ENCODE results near the gene AXIN1.
"Not testable (repeated sequence)": the region's sequence is repeated elsewhere in the genome, so short reads cannot be mapped to it uniquely, and the experiment has no call there.

Gene AXIN1, protein sequence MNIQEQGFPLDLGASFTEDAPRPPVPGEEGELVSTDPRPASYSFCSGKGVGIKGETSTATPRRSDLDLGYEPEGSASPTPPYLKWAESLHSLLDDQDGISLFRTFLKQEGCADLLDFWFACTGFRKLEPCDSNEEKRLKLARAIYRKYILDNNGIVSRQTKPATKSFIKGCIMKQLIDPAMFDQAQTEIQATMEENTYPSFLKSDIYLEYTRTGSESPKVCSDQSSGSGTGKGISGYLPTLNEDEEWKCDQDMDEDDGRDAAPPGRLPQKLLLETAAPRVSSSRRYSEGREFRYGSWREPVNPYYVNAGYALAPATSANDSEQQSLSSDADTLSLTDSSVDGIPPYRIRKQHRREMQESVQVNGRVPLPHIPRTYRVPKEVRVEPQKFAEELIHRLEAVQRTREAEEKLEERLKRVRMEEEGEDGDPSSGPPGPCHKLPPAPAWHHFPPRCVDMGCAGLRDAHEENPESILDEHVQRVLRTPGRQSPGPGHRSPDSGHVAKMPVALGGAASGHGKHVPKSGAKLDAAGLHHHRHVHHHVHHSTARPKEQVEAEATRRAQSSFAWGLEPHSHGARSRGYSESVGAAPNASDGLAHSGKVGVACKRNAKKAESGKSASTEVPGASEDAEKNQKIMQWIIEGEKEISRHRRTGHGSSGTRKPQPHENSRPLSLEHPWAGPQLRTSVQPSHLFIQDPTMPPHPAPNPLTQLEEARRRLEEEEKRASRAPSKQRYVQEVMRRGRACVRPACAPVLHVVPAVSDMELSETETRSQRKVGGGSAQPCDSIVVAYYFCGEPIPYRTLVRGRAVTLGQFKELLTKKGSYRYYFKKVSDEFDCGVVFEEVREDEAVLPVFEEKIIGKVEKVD

DNA sequence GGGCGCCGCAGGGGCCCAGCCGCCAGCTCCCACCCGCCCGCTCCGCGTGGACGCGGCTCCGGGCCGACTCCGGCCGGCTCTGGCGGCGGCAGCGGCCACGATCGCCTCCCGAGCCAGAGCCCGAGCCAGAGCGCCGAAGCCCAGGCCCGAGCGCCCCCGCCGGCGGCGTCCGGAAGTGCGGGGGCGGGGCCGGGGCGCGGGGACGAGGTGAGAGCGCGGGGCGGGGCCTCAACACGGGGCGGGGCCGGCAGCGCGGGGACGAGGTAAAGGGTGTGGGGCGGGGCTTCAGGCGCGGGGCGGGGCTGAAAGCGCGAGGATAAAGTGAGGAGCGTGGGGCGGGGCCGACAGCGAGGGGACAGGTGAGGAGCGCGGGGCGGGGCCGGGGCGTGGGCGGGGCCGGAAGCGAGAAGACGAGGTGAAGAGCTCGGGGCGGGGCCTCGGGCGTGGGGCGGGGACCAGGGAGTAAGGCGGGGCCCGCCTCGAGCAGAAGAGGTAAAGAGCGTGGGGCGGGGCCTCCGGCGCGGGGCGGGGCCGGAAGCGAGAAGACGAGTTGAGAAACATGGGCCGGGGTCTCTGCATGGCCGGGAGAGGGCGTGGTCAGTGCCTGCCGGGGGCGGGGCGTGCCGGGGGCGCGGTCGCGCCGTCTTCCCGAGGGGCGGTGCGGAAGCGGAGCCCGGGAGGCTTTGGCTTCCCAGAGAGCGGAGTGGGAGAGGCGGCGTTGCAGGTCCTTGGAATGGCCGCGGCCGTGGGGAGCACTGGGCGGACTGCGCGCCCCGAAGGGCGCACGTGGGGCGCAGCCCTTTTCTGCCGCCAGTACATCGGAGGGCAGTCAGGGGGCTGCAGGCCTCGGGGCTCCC, at the start of gene AXIN1:
AXIN1 (minus strand) TSS at position 177 of the 857 bp plus-strand sequence. CDS start 5,698 bp downstream, outside the sequence.
- DNase-seq (ENCODE audit: low spot score): peak; percentile 100

DNA sequence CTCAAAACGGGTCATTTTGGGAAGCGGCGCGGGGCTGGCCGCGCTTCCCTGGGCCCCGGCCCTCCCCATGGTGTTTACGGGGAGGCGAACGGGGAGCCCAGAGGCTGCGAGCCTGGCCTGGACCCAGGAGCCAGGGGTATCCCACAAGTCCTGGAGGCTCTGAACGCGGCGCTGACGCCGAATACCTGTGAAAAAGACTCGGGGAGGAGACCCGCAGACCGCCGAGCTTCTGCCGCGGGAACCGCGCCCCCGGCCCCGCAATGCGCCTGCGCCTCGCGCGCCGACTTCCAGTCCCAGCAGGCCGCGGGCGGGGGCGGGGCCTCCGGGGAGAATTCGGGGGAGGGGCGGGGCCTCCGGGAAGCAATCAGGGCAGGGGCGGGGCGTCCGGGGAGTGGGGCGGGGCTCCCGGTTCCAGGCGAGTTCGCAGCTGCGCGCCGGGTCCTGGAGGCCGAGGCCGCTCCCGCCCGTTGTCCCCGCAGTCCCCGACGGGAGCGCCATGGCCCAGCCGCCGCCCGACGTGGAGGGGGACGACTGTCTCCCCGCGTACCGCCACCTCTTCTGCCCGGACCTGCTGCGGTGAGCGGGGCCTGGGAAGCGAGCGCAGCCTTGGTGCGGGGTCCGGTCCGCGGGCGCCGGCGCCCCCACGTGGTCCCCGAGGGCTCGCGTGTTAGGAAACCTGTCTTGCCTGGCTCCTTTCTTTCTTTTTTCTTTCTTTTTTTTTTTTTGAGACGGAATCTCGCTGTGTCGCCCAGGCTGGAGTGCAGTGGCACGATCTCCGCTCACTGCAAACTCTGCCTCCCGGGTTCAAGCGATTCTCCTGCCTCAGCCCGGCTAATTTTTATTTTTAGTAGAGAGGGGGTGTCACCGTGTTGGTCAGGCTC, 49.2 kb upstream of the AXIN1 start, which contains the start of gene DECR2:
DECR2 (plus strand) TSS at position 418 of the 881 bp plus-strand sequence; CDS start at position 497, 79 bp downstream.
- DNase-seq (ENCODE audit: low spot score): peak; percentile 99

DNA sequence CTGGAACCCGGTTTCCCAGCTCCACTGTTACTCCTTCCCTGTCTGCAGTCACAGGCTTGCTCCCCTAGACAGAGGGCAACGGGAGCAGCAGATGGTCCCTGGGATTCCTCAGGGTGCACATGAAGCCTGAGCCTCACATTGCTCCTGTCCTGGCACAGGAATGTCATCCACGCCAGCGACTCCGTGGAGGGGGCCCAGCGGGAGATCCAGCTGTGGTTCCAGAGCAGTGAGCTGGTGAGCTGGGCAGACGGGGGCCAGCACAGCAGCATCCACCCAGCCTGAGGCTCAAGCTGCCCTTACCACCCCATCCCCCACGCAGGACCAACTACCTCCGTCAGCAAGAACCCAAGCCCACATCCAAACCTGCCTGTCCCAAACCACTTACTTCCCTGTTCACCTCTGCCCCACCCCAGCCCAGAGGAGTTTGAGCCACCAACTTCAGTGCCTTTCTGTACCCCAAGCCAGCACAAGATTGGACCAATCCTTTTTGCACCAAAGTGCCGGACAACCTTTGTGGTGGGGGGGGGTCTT, 47.6 kb upstream of the AXIN1 start:
- DNase-seq (ENCODE audit: low spot score): peak; percentile 48

DNA sequence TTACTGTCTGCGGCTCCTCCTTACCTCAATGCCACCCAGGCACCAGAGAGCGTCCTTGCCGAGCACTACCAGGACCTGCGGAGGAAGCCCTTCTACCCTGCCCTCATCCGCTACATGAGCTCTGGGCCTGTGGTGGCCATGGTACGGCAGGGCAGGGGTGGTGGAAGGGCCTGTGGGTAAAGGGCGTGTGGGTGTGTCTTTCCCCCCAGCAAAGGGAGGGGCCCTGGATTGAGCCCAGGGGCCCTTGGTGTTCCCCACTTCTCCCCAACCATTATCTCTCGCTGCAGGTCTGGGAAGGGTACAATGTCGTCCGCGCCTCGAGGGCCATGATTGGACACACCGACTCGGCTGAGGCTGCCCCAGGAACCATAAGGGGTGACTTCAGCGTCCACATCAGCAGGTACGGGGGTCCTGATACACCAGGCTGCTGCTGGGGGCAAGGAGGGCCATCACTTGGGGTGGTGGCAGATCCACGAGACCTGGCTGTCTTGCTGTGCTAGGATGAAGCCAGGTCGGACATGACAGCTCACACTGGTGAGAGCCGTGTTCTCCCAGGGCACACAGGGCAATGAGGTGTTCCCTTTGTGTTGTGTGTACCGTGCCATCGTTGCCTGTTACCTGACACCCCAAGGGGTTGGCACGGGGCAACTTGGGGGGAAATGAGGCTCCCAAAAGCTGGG, 47.0 kb upstream of the AXIN1 start:
- peak; percentile 48 for DNase-seq (ENCODE audit: low spot score)

DNA sequence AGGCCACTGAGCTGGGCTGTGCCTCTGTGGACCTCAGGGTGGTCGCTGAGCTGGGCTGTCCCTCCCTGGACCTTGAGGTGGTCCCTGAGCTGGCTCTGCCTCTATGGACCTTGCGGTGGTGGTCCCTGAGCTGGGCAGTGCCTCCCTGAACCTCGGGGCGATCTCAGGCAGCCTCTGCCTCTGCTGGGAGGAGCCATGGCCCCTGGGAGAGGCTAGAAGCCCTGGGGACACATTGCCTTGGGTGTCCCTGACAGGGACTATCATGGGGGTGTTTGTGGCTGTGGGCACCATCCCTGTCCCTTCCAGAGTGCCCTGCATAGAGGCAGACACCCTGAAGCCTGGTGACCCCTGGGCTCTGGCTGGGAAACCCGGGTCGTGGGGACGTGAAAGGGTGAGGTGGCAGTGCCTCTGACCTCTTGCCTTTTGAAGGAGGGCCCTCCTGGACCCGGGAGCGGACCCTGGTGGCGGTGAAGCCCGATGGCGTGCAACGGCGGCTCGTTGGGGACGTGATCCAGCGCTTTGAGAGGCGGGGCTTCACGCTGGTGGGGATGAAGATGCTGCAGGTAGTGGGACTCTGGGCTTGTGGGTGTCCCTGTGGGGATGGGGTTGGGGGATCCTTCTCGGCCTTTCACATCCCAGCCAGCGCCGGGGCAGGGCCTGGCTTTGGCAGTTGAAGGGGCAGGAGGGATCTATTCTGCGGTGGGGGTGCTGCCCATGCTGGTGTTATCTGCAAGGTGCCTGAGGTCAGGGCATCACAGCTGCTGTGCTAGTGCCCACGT, 46.2 kb upstream of the AXIN1 start:
- peak; percentile 48 for DNase-seq (ENCODE audit: low spot score)

DNA sequence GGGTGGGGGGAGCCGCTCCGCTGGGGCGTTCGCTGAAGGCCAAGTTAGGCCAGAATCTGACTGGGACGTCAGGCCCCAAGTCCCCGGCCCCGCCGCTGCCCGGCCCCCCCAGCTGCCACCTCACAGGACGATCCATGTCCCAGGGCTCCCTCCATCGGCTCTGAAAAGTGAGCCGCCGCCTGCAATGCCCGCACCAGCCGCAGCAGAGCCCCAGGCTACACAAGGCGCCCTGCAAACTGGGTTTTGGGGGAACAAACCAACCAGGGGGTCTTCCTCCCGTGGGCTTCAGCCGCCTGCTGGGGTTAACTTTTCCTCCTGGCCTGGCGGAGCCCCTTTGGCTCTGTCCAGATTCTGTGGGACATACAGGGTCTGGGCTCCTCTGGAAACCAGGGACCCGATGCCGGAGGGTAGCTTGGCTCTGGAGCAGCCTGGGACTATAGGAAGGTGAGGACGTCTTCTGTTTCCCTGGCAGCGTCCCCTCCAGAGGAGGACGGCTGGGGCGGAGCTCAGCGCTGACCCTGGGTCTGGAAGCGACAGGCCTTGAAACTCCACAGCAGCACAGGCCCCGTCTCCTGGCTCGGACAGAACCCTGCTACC, 45.3 kb upstream of the AXIN1 start:
- peak; percentile 90 for DNase-seq (ENCODE audit: low spot score)

DNA sequence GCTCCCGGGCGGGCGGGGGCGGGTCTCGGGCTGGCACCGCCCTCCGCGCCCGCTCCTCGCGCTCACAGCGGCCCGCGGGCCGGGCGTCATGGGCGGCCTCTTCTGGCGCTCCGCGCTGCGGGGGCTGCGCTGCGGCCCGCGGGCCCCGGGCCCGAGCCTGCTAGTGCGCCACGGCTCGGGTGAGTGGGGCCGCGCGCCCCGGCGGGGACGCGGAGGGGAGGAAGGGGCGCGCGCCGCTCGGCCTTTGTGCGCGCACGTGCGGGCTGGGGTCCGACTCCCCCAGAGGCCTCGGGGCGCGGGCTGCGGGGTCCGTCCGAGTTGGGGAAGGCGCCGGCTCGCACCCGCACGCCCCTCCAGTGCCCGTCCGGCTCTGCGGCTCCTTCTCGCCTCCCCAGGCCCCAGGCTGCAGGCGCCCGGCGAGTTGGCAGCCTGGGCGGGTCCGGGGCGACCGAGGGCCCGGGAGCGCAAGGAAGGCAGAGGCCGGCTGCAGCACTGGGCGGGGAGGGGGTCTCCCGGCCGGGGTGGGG, 44.7 kb upstream of the AXIN1 start, which contains the start of gene NME4:
NME4 (plus strand) TSS at position 65 of the 527 bp plus-strand sequence; CDS start at position 89, 24 bp downstream.
- peak; percentile 78 for DNase-seq (ENCODE audit: low spot score)

DNA sequence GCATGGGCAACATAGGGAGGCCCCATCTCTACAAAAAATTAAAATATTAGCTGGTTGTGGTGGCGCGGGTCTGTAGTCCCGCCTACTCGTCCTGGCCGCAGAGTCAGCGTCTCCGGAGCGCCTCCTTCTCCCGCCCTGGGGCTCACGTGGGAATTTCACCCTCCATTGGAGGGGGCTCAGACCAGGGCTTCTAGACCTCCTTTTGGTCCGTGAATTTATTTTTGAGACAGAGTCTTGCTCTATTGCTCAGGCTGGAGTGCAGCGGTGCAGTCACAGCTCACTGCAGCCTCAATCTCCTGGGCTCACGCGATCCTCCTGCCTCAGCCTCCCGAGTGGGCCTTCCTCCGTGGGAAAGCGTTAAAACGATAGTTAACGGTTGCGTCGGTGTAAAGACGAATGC, 44.1 kb upstream of the AXIN1 start:
- DNase-seq (ENCODE audit: low spot score): peak; percentile 73

DNA sequence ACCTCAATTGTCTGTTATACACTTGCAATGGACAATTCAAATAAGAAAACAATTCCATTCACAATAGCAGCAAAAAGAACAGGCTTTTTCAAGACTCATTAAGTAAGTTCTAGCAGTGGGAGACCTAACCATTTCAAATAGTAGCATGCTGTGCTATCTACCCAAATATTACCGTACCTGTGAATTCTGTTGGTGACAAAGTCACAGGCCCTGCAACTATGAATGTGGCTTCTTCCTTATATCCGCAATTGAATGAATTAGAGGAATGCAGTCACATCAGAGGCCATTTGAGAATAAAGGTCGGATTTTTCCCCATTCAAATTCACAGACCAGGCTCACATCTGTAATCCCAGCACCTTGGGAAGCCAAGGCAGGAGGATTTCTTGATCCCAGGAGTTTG, 43.7 kb upstream of the AXIN1 start:
- no peak for DNase-seq (ENCODE audit: low spot score)

DNA sequence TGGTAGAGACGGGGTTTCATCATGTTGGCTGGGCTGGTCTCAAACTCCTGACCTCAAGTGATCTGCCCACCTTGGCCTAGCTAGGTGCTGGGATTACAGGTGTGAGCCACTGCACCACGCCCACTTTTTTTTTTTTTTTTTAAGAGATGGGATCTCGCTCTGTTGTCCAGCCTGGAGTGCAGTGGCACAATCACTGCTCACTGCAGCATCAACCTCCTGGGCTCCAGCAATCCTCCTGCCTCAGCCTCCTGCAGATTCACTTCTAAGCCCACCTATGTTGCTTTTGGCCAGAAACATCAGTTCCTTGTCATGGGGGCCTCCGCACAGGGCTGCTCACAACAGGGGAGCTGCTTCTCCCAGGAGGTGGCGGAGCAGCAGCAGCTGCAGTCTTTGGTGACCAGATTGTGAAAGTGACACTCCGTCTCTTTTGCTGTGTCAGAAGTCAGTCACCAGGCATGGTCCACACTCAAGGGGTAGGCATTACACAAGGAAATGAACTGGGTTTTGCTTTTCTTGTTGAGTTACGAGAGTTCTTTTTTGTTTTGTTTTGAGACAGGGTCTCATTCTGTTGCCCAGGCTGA, 40.0 kb upstream of the AXIN1 start:
- no peak for DNase-seq (ENCODE audit: low spot score)

DNA sequence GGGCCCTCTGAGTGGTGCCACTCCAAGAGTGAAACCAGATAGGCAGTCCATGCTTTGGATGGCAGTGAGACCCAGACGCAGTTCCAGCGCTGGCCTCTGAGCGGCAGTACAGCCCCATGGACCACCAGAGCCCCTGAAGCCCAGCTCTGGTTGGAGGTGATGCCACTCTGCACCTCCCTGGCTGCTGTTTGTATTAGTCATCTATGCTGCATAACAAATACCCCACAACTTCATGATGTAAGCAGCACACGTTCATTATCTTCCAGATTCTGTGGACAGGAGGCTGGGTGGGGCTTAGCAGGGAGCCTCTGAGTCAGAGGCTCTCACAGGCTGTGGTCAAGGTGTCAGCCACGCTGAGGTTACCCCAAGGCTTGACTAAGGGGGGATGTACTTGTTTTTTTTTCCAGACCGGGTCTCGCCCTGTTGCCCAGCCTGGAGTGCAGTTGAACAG, 39.4 kb upstream of the AXIN1 start:
- peak; percentile 79 for DNase-seq (ENCODE audit: low spot score)

DNA sequence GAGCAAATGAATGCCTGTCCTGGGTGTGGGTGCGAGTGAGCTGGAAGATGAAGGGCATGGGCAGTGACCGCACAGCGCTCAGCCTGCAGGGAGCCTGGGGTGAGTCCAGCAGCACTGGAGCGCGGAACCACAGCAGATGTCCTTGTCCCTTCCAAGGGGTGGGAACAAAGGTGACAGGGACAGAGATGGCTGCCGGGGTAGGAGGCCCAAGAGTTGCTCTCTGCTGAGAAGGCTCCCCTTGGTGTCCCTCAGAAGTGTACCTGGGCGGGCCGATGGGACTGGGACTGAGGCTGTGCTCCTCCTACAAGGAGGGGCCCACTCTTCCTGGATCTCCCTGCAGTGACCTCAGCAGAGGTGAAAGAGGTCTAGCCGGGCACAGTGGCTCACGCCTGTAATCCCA, 36.8 kb upstream of the AXIN1 start:
- no peak for DNase-seq (ENCODE audit: low spot score)

DNA sequence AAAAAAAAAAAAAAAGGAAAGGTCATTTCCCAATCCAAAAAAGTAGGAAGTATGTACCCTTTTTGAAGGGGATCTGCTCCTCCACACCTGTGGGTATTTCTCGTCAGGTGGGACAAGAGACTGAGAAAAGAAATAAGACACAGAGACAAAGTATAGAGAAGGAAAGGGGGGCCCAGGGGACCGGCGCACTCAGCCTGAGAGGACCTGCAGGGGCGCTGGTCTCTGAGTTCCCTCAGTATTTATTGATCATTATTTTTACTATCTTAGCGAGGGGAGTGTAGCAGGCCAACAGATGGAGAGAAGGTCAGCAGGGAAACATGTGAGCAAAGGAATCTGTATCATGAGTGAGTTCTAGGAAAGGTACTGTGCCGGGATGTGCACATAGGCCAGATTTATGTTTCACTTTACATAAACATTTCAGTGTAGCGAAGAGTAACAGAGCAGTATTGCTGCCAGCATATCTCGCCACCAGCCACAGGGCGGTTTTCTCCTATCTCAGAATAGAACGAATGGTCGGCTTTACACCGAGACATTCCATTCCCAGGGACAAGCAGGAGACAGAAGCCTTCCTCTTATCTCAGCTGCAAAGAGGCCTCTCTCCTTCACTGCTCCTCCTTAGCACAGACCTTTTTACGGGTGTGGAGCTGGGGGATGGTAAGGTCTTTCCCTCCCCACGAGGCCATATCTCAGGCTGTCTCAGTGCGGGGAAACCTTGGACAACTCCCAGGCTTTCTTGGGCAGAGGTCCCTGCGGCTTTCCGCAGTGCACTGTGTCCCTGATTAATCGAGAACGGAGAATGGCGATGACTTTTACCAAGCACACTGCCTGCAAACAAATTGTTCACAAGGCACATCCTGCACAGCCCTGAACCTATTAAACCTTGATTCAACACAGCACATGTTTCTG, 35.5 kb upstream of the AXIN1 start:
- not testable (repeated sequence) for DNase-seq (ENCODE audit: low spot score)

DNA sequence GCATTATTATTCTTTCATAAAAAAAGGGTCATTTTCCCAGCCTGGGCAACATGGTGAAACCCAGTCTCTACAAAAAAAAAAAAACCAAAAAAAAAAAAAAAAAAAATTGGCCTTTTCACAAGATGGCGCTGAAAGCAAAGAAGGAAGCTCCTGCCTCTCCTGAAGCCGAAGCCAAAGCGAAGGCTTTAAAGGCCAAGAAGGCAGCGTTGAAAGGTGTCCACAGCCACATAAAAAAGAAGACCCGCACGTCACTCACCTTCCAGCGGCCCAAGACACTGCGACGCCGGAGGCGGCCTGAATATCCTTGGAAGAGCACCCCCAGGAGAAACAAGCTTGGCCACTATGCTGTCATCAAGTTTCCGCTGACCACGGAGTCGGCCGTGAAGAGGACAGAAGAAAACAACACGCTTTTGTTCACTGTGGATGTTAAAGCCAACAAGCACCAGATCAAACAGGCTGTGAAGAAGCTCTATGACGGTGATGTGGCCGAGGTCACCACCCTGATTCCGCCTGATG, 34.2 kb upstream of the AXIN1 start:
- DNase-seq (ENCODE audit: low spot score): peak; percentile 52

DNA sequence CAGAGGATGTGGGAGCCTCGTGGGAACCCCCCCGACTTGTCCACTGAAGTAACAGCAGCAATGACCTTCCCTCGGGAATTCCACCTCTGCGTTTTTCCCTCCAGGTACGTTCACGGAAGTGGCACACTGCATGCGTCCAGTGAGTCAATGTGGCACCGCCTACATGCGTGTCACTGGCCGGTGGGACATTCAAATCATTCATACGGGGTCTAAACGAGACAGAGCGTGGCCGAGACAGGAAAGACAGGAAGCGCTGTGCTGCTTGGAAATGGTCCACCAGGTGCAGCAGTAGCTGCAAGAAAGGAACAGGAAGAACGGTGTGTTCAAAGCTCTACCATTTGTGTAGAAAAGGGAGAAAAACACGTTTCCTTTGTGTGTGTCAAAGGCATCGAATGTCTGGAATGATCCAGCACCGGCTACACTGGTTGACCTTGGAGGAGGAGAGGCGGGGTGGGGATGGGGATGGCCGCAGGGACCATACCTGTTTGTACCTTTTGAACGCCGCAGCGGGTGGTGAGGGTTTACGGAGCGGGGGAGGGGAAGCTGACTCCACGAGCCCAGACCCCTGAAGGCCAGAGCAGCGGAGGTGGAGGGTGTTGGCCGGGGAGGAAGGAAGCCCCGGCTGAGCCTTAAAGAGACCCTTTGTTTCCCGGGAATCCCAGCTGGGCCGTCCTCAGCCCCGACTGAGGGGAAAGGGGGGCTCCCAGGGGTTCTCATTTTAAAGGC, 31.0 kb upstream of the AXIN1 start:
- DNase-seq (ENCODE audit: low spot score): peak; percentile 65

Measured in ecto neural progenitor cell (in vitro differentiated cells).